ENCODE measurements around the gene CRLF1.

CRLF1 gene

DNA sequence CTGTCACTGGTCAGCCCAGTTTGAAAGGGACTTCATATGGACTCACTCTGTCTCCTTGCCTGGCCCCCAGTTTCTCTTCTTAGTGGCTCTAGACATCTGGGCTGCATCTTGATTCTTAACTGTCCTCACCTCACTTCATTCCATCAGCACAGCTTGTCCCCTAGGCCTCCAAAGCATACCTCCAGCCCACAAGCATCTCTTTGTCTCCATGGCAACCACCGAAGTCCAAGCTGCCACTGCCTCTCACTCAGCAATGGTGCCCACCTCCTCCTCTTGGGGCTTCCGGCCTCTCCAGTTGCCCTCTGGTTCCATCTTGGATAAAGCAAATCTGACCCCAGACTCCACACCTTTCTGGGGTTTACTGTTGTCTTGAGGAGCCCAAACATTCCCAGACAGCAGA is 20.3 kb upstream of the CRLF1 start:
- TF ChIP-seq FOXP2 (optimal IDR thresholded peaks at IDR 0.05; ENCODE audit: borderline replicate concordance, extremely low read depth, extremely low read length, insufficient read depth), result no peak
- TF ChIP-seq, protein P1, sequence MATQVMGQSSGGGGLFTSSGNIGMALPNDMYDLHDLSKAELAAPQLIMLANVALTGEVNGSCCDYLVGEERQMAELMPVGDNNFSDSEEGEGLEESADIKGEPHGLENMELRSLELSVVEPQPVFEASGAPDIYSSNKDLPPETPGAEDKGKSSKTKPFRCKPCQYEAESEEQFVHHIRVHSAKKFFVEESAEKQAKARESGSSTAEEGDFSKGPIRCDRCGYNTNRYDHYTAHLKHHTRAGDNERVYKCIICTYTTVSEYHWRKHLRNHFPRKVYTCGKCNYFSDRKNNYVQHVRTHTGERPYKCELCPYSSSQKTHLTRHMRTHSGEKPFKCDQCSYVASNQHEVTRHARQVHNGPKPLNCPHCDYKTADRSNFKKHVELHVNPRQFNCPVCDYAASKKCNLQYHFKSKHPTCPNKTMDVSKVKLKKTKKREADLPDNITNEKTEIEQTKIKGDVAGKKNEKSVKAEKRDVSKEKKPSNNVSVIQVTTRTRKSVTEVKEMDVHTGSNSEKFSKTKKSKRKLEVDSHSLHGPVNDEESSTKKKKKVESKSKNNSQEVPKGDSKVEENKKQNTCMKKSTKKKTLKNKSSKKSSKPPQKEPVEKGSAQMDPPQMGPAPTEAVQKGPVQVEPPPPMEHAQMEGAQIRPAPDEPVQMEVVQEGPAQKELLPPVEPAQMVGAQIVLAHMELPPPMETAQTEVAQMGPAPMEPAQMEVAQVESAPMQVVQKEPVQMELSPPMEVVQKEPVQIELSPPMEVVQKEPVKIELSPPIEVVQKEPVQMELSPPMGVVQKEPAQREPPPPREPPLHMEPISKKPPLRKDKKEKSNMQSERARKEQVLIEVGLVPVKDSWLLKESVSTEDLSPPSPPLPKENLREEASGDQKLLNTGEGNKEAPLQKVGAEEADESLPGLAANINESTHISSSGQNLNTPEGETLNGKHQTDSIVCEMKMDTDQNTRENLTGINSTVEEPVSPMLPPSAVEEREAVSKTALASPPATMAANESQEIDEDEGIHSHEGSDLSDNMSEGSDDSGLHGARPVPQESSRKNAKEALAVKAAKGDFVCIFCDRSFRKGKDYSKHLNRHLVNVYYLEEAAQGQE (IDR thresholded peaks at IDR 0.05; ENCODE audit: insufficient read depth in 1 of 2, low read depth in 2 of 2, low read length in 2 of 2), result no peak
- no peak for TF ChIP-seq SIN3A (IDR thresholded peaks at IDR 0.05; ENCODE audit: borderline replicate concordance, insufficient read depth, low read length)
- TF ChIP-seq TAF1 (IDR thresholded peaks at IDR 0.05; ENCODE audit: borderline replicate concordance, insufficient read depth, low read length), result no peak
- TF ChIP-seq POLR2AphosphoS5 (IDR thresholded peaks at IDR 0.05; ENCODE audit: low read depth, low read length), result no peak

DNA sequence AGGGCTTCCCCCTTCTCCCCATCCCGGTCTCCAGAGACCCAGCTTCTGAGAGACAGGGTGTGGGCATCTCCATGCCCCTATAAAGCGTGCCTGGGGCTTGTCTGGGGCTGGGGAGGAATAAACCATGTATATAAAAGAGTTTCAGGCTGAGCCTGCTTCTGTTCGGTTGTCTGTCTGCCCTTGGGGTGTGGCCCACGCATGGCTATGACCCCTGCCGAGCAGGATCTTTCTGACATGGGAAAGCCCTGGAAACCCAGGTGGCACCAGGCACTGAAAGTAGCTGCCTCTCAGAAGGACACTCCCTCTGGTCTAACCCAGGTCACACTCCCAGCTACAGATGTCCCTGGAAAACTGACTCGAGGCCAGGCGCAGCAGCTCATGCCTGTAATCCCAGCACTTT is 14.3 kb upstream of the CRLF1 start:
- TF ChIP-seq, protein P1 (IDR thresholded peaks at IDR 0.05; ENCODE audit: insufficient read depth in 1 of 2, low read depth in 2 of 2, low read length in 2 of 2), result no peak
- TF ChIP-seq POLR2AphosphoS5 (IDR thresholded peaks at IDR 0.05; ENCODE audit: low read depth, low read length) (no peak), TAF1 (IDR thresholded peaks at IDR 0.05; ENCODE audit: borderline replicate concordance, insufficient read depth, low read length) (no peak), SIN3A (IDR thresholded peaks at IDR 0.05; ENCODE audit: borderline replicate concordance, insufficient read depth, low read length) (no peak), FOXP2 (optimal IDR thresholded peaks at IDR 0.05; ENCODE audit: borderline replicate concordance, extremely low read depth, extremely low read length, insufficient read depth) (no peak)

DNA sequence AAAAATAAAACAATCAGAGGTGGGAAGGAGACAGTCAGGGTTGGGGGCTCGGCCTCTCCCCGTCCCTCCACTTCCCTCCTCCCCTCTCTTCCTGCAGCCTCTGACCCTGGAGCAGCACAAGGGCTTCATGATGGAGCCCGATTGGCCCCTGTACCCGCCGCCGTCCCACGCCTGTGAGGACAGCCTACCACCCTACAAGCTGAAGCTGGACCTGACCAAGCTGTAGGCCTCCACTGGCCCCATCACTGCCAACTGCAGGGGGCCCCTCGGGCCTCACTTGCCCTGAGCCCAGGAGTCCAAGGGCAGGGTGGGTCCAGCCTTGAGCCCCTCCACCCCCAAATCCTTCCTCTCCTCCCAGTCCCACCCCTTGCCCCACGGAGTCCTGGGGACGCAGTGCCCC is 13.7 kb upstream of the CRLF1 start:
- TF ChIP-seq POLR2AphosphoS5 (IDR thresholded peaks at IDR 0.05; ENCODE audit: low read depth, low read length), result no peak
- TF ChIP-seq SIN3A (IDR thresholded peaks at IDR 0.05; ENCODE audit: borderline replicate concordance, insufficient read depth, low read length), result no peak
- TF ChIP-seq, protein P1 (IDR thresholded peaks at IDR 0.05; ENCODE audit: insufficient read depth in 1 of 2, low read depth in 2 of 2, low read length in 2 of 2), result no peak
- TF ChIP-seq TAF1 (IDR thresholded peaks at IDR 0.05; ENCODE audit: borderline replicate concordance, insufficient read depth, low read length), result no peak
- no peak for TF ChIP-seq FOXP2 (optimal IDR thresholded peaks at IDR 0.05; ENCODE audit: borderline replicate concordance, extremely low read depth, extremely low read length, insufficient read depth)

DNA sequence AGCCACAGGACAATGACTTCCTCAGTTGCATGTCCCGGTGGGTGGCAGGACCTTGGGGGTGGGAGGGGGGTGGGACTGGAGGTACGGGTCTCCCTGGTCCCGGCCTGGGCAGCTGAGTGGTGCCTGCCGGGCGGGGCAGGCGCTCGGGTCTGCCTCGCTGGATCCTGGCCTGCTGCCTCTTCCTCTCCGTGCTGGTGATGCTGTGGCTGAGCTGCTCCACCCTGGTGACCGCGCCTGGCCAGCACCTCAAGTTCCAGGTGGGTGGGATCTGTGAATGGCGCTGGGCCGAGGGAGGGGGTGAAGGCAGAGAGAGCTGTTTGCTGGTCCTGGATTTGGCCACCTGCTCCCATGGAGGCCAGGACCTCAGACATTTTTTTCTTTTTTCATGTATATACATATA is 11.6 kb upstream of the CRLF1 start:
- TF ChIP-seq, protein P1 (IDR thresholded peaks at IDR 0.05; ENCODE audit: insufficient read depth in 1 of 2, low read depth in 2 of 2, low read length in 2 of 2), result no peak
- TF ChIP-seq POLR2AphosphoS5 (IDR thresholded peaks at IDR 0.05; ENCODE audit: low read depth, low read length) (no peak), FOXP2 (optimal IDR thresholded peaks at IDR 0.05; ENCODE audit: borderline replicate concordance, extremely low read depth, extremely low read length, insufficient read depth) (no peak), SIN3A (IDR thresholded peaks at IDR 0.05; ENCODE audit: borderline replicate concordance, insufficient read depth, low read length) (no peak), TAF1 (IDR thresholded peaks at IDR 0.05; ENCODE audit: borderline replicate concordance, insufficient read depth, low read length) (no peak)

DNA sequence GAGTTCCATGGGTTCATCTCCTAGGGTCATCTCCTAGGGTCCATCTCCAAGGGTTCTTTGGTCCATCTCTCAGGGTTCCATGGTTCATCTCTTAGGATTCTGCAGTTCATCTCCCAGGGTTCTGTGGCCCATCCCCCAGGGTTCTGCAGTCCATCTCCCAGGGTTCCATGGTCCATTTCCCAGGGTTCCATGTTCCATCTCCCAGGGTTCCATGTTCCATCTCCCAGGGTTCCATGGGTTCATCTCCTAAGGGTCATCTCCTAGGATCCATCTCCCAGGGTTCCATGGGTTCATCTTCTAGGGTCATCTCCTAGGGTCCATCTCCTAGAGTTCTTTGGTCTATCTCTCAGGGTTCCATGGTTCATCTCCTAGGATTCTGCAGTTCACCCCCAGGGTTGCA is 11.0 kb upstream of the CRLF1 start:
- no peak for TF ChIP-seq TAF1 (IDR thresholded peaks at IDR 0.05; ENCODE audit: borderline replicate concordance, insufficient read depth, low read length)
- TF ChIP-seq POLR2AphosphoS5 (IDR thresholded peaks at IDR 0.05; ENCODE audit: low read depth, low read length), result no peak
- no peak for TF ChIP-seq SIN3A (IDR thresholded peaks at IDR 0.05; ENCODE audit: borderline replicate concordance, insufficient read depth, low read length)
- no peak for TF ChIP-seq FOXP2 (optimal IDR thresholded peaks at IDR 0.05; ENCODE audit: borderline replicate concordance, extremely low read depth, extremely low read length, insufficient read depth)
- TF ChIP-seq, protein P1 (IDR thresholded peaks at IDR 0.05; ENCODE audit: insufficient read depth in 1 of 2, low read depth in 2 of 2, low read length in 2 of 2), result no peak

Data from PFSK-1 (cell line).